ENCODE measurements around the gene PCDHB15.
"Not testable (repeated sequence)": the region's sequence is repeated elsewhere in the genome, so short reads cannot be mapped to it uniquely, and the experiment has no call there.

DNA sequence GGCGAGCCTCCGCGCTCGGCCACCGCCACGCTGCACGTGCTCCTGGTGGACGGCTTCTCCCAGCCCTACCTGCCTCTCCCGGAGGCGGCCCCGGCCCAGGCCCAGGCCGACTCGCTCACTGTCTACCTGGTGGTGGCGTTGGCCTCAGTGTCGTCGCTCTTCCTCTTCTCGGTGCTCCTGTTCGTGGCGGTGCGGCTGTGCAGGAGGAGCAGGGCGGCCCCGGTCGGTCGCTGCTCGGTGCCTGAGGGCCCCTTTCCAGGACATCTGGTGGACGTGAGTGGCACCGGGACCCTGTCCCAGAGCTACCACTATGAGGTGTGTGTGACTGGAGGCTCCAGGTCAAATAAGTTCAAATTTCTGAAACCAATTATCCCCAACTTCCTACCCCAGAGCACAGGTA lies 34.3 kb upstream of the PCDHB15 start:
- not testable (repeated sequence) for TF ChIP-seq POLR2A (IDR thresholded peaks at IDR 0.05; ENCODE audit: low read depth, low read length); POLR2AphosphoS5 (IDR thresholded peaks at IDR 0.05; ENCODE audit: low read depth, low read length); TAF1 (IDR thresholded peaks at IDR 0.05; ENCODE audit: borderline replicate concordance, low read depth, low read length)
